HG02885 (cell line): Measurements from ENCODE around the gene TAS1R3.

Experiments used
- ATAC-seq: cut with Tn5 transposase; IDR thresholded peaks from one replicate; pipeline ENCODE4 v1.9.1; 2021; ENCODE audit warnings: mild to moderate bottlenecking; ENCODE audit not compliant: unreplicated experiment, poor library complexity

TAS1R3 gene

GRCh38 chr1:1335792-1336248, 4.7 kb downstream of the TAS1R3 start:
- no peak for ATAC-seq

- no peak for ATAC-seq
Measured at GRCh38 chr1:1336446-1336845, 5.4 kb downstream of the TAS1R3 start.

- no peak for ATAC-seq
Measured at GRCh38 chr1:1336931-1337792, 6.1 kb downstream of the TAS1R3 start.

- ATAC-seq, result no peak
Measured at GRCh38 chr1:1337793-1338147, 6.7 kb downstream of the TAS1R3 start.

- ATAC-seq, result no peak
Measured at GRCh38 chr1:1338278-1338677, 7.2 kb downstream of the TAS1R3 start.

GRCh38 chr1:1340185-1340584, 9.1 kb downstream of the TAS1R3 start:
- ATAC-seq, result no peak

GRCh38 chr1:1340791-1341548, 9.9 kb downstream of the TAS1R3 start:
- ATAC-seq, result no peak

GRCh38 chr1:1341549-1342021, 10.5 kb downstream of the TAS1R3 start:
- no peak for ATAC-seq

GRCh38 chr1:1342061-1342562, 11.0 kb downstream of the TAS1R3 start:
- ATAC-seq, result no peak

GRCh38 chr1:1342584-1343115, 11.6 kb downstream of the TAS1R3 start:
- ATAC-seq, result no peak

GRCh38 chr1:1343811-1344421, 12.8 kb downstream of the TAS1R3 start:
- no peak for ATAC-seq

- no peak for ATAC-seq
Measured at GRCh38 chr1:1344655-1345361, 13.7 kb downstream of the TAS1R3 start.

- no peak for ATAC-seq
Measured at GRCh38 chr1:1345384-1345783, 14.3 kb downstream of the TAS1R3 start.

- ATAC-seq, result no peak
Measured at GRCh38 chr1:1345860-1346500, 14.9 kb downstream of the TAS1R3 start.

- no peak for ATAC-seq
Measured at GRCh38 chr1:1346501-1346890, 15.4 kb downstream of the TAS1R3 start.

GRCh38 chr1:1347026-1347595, 16.0 kb downstream of the TAS1R3 start:
- ATAC-seq, result no peak

- no peak for ATAC-seq
Measured at GRCh38 chr1:1347663-1348419, 16.8 kb downstream of the TAS1R3 start.
